H1 (cell line): Measurements from ENCODE around the gene UBAC1.

Source experiments
- ATF3 ChIP-seq: IDR thresholded peaks from 2 replicates; pipeline ENCODE4 v1.6.1; 2011; ENCODE audit warnings: low read depth, mild to moderate bottlenecking, low read length; ENCODE audit not compliant: insufficient read depth
- CEBPB ChIP-seq: IDR thresholded peaks from 2 replicates; pipeline ENCODE4 v1.6.1; 2012; ENCODE audit warnings: low read depth, low read length
- CHD1 ChIP-seq: IDR thresholded peaks from 2 replicates; pipeline ENCODE4 v1.6.1; 2012; ENCODE audit warnings: low read depth, low read length, improper control_type of control experiment
- CTCF ChIP-seq, 3 experiments: IDR thresholded peaks; 1 replicate in 2 of 3; 2 replicates in 1 of 3; pipeline versions ENCODE4 v1.5.1 to v1.6.1; 2011; ENCODE audit warnings: low read length in 3 of 3, mild to moderate bottlenecking in 3 of 3, inconsistent platforms in 2 of 3, low read depth in 1 of 3, moderate library complexity in 1 of 3; ENCODE audit not compliant: insufficient read depth in 1 of 3; ENCODE audit errors: control extremely low read depth in 1 of 3
- EP300 ChIP-seq, 2 experiments: IDR thresholded peaks; 1 replicate in 1 of 2; 2 replicates in 1 of 2; pipeline ENCODE4 v1.6.1; 2011 to 2012; ENCODE audit warnings: low read depth in 2 of 2, low read length in 2 of 2, mild to moderate bottlenecking in 2 of 2, borderline replicate concordance in 1 of 2, inconsistent platforms in 1 of 2, moderate library complexity in 1 of 2
- EZH2 ChIP-seq: fragments of 200-600 bp; sonication (generic); IDR thresholded peaks from 2 replicates; pipeline ENCODE4 v1.7.1; 2012; ENCODE audit warnings: low read depth, mild to moderate bottlenecking, moderate library complexity, low read length, inconsistent platforms; ENCODE audit not compliant: severe bottlenecking
- KDM5A ChIP-seq: fragments of 200-600 bp; IDR thresholded peaks from 2 replicates; pipeline ENCODE4 v1.7.1; 2012; ENCODE audit warnings: mild to moderate bottlenecking, low read length, inconsistent platforms, mixed read lengths
- POLR2A ChIP-seq, 2 experiments: IDR thresholded peaks; 1 replicate in 1 of 2; 2 replicates in 1 of 2; pipeline ENCODE4 v1.6.1; 2011; ENCODE audit warnings: low read depth in 2 of 2, low read length in 2 of 2, mild to moderate bottlenecking in 2 of 2; ENCODE audit errors: control extremely low read depth in 1 of 2
- POLR2AphosphoS5 ChIP-seq: IDR thresholded peaks from 2 replicates; pipeline ENCODE4 v1.6.1; 2011; ENCODE audit warnings: low read depth, low read length
- SIN3A ChIP-seq, 2 experiments: IDR thresholded peaks in 1 of 2; conservative IDR thresholded peaks in 1 of 2; 2 replicates each; pipeline ENCODE4 v1.6.1; 2011 to 2012; ENCODE audit warnings: low read length in 2 of 2, improper control_type of control experiment in 1 of 2, low read depth in 1 of 2, mild to moderate bottlenecking in 1 of 2

- TF ChIP-seq KDM5A (no peak), CTCF (IDR thresholded peaks at IDR 0.05; ENCODE audit: control extremely low read depth in 1 of 3, insufficient read depth in 1 of 3, low read depth in 1 of 3, low read length in 3 of 3) (peak in 1 of 3 experiments; percentile 23; a peak in 1 of 4 replicates), EZH2 (no peak), CEBPB (no peak), EP300 (IDR thresholded peaks at IDR 0.05; ENCODE audit: borderline replicate concordance in 1 of 2, low read depth in 2 of 2, low read length in 2 of 2) (no peak; a peak in 1 of 3 replicates), POLR2AphosphoS5 (no peak), ATF3 (no peak), SIN3A (conservative IDR thresholded peaks at IDR 0.05 in 1 of 2, IDR thresholded peaks at IDR 0.05 in 1 of 2; ENCODE audit: low read depth in 1 of 2, low read length in 2 of 2) (no peak), CHD1 (no peak), POLR2A (IDR thresholded peaks at IDR 0.05; ENCODE audit: control extremely low read depth in 1 of 2, low read depth in 2 of 2, low read length in 2 of 2) (no peak)
These were observed 43.5 kb upstream of the UBAC1 start for GRCh38 chr9:136004712-136005111.
